ENCODE data around the gene KLF15.

Gene KLF15

GRCh38 chr3:126346466-126346865 lies 10.7 kb downstream of the KLF15 start:
- no peaks in the 10 kb centered on the region for H3K36me3 ChIP-seq
- no peaks in the 10 kb centered on the region for H3K9me3 ChIP-seq
- no peak overlapping the region for H3K27ac ChIP-seq
- H3K4me3 ChIP-seq (ENCODE audit: low read depth in 1 of 2, low read length in 1 of 2) = no peak overlapping the region
- no peaks in the 10 kb centered on the region for H3K27me3 ChIP-seq
- H3K4me1 ChIP-seq (ENCODE audit: control insufficient read depth in 1 of 2, insufficient read depth in 1 of 2, low read depth in 1 of 2, low read length in 1 of 2) = no peaks in the 10 kb centered on the region
- TF ChIP-seq, protein P1, sequence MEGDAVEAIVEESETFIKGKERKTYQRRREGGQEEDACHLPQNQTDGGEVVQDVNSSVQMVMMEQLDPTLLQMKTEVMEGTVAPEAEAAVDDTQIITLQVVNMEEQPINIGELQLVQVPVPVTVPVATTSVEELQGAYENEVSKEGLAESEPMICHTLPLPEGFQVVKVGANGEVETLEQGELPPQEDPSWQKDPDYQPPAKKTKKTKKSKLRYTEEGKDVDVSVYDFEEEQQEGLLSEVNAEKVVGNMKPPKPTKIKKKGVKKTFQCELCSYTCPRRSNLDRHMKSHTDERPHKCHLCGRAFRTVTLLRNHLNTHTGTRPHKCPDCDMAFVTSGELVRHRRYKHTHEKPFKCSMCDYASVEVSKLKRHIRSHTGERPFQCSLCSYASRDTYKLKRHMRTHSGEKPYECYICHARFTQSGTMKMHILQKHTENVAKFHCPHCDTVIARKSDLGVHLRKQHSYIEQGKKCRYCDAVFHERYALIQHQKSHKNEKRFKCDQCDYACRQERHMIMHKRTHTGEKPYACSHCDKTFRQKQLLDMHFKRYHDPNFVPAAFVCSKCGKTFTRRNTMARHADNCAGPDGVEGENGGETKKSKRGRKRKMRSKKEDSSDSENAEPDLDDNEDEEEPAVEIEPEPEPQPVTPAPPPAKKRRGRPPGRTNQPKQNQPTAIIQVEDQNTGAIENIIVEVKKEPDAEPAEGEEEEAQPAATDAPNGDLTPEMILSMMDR (IDR thresholded peaks at IDR 0.05) = no peak

DNA sequence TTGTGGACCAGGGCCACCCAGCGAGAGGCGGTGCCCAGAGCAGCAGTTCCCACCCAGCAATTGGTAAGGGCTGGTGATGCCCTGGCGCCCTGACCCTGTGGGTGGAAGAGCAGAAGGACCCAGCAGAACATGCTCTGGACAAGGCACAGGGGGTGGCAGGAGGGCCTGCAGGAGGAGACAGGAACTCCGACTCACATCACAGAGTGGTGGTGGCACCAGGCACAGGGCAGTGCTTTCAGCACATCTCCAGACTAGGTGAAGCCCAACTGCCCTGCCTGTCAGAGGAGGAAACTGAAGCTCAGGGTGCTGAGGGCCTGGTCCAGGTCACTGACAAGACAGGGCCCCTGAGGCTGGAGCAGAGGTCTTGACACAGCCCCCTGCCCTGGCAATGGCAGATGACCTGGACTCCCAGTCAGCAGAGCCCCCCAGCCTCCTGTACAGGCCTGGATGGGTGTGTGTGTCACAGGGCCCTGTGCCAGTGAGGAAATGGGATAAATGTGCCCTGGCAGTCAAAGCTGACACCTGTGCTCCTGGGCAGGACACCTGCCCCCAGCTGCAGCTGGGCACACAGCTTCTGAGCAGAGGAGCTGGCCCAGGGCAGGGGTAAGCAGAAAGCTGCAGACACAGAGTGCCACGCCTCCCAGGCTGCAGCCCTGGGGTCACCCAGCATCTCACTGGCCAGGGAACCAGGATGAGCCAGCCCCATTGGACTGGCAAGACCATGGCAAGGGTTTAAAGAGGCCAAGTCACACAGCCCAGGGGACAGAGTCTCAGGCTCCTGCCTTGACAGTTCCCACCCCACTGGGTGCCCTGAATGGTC lies 11.4 kb downstream of the KLF15 start:
- Histone ChIP-seq H3K9me3 (no peaks in the 10 kb centered on the region), H3K27me3 (no peaks in the 10 kb centered on the region), H3K36me3 (no peaks in the 10 kb centered on the region), H3K4me1 (ENCODE audit: control insufficient read depth in 1 of 2, insufficient read depth in 1 of 2, low read depth in 1 of 2, low read length in 1 of 2) (no peaks in the 10 kb centered on the region), H3K4me3 (ENCODE audit: low read depth in 1 of 2, low read length in 1 of 2) (no peak overlapping the region), H3K27ac (no peak overlapping the region)
- TF ChIP-seq, protein P1 (IDR thresholded peaks at IDR 0.05) = no peak

GRCh38 chr3:126345231-126345630 lies 12.0 kb downstream of the KLF15 start:
- TF ChIP-seq, protein P1 (IDR thresholded peaks at IDR 0.05) = no peak
- no peak overlapping the region for H3K4me3 ChIP-seq (ENCODE audit: low read depth in 1 of 2, low read length in 1 of 2)
- H3K27ac ChIP-seq = no peak overlapping the region
- H3K27me3 ChIP-seq = peaks cover 5% of the 10 kb centered on the region
- no peaks in the 10 kb centered on the region for H3K36me3 ChIP-seq
- no peaks in the 10 kb centered on the region for H3K9me3 ChIP-seq
- H3K4me1 ChIP-seq (ENCODE audit: control insufficient read depth in 1 of 2, insufficient read depth in 1 of 2, low read depth in 1 of 2, low read length in 1 of 2) = no peaks in the 10 kb centered on the region

- Histone ChIP-seq H3K27ac (no peak overlapping the region), H3K4me1 (ENCODE audit: control insufficient read depth in 1 of 2, insufficient read depth in 1 of 2, low read depth in 1 of 2, low read length in 1 of 2) (no peaks in the 10 kb centered on the region), H3K9me3 (no peaks in the 10 kb centered on the region), H3K36me3 (no peaks in the 10 kb centered on the region), H3K27me3 (peaks cover 11% of the 10 kb centered on the region), H3K4me3 (ENCODE audit: low read depth in 1 of 2, low read length in 1 of 2) (no peak overlapping the region)
- TF ChIP-seq, protein P1 (IDR thresholded peaks at IDR 0.05) = no peak
Measured at GRCh38 chr3:126344380-126345041, 12.7 kb downstream of the KLF15 start.

DNA sequence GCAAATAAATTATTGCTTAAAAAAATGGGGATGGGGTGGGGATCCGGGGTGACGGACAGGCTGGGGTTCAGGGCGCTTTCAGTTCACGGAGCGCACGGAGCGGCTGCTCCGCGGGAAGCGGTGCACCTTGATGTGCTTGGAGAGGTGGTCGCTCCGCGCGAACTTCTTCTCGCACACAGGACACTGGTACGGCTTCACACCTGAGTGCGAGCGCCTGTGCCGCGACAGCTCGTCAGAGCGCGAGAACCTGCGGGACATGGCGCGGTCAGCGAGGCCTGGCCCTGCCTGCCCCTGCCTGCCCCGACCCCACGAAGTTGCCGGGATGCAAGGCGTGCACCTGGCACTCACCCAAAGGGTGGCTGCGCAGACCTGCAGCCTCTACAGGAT lies 13.6 kb downstream of the KLF15 start:
- TF ChIP-seq, protein P1 (IDR thresholded peaks at IDR 0.05) = no peak
- no peak overlapping the region for H3K27ac ChIP-seq
- peaks cover 20% of the 10 kb centered on the region for H3K27me3 ChIP-seq
- H3K4me3 ChIP-seq (ENCODE audit: low read depth in 1 of 2, low read length in 1 of 2) = no peak overlapping the region
- no peaks in the 10 kb centered on the region for H3K4me1 ChIP-seq (ENCODE audit: control insufficient read depth in 1 of 2, insufficient read depth in 1 of 2, low read depth in 1 of 2, low read length in 1 of 2)
- H3K9me3 ChIP-seq = no peaks in the 10 kb centered on the region
- H3K36me3 ChIP-seq = no peaks in the 10 kb centered on the region
